PC-3 (cell line): ENCODE data around the gene VSIR. TPM values are rescaled to one million over a fixed set of nuclear protein-coding genes. Genes with fewer than 3 reads are reported as not detected.

Experiments used
- ATAC-seq: fragments of 200-7000 bp; cut with Tn5 transposase; 2 replicates; pipeline ENCODE4 v1.9.1; 2020; ENCODE audit warnings: mild to moderate bottlenecking, moderate library complexity
- BruUV-seq: library from RNA; stranded (reverse); fragments of 400-500 nt; replicated peaks from 2 replicates; lab custom pipeline; 2021; lab: Mats Ljungman, UMichigan
- CTCF ChIA-PET: fragments of 300-600 bp; sonication (Branson Sonifier 250); formaldehyde crosslinking; loops from one replicate; lab custom pipeline; 2022; ENCODE audit warnings: antibody characterized with exemption; lab: Charles Lee
- POLR2A ChIA-PET: fragments of 300-600 bp; sonication (Branson Sonifier 250); formaldehyde crosslinking; loops from one replicate; lab custom pipeline; 2022; ENCODE audit warnings: antibody characterized with exemption; ENCODE audit not compliant: unreplicated experiment; lab: Charles Lee
- DNase-seq: peaks from one replicate; pipeline ENCODE4 v3.0.0-alpha.2; 2015
- H2AFZ ChIP-seq: fragments of 300-600 bp; sonication (generic); 2 replicates; pipeline ENCODE4 v1.6.0; 2016; ENCODE audit warnings: antibody characterized with exemption, low read length
- H3F3A ChIP-seq: fragments of 300-600 bp; sonication (generic); one replicate; pipeline ENCODE4 v1.6.0; 2017; ENCODE audit warnings: antibody characterized with exemption, low read length, control low read depth, mild to moderate bottlenecking; ENCODE audit not compliant: unreplicated experiment
- H3K27ac ChIP-seq: fragments of 300-600 bp; sonication (generic); 2 replicates; pipeline ENCODE4 v1.5.1; 2016; ENCODE audit warnings: mild to moderate bottlenecking, low read length
- H3K27me3 ChIP-seq: fragments of 300-600 bp; sonication (generic); 2 replicates; pipeline ENCODE4 v1.6.1; 2016; ENCODE audit warnings: low read length, mixed read lengths
- H3K36me3 ChIP-seq: fragments of 300-600 bp; sonication (generic); 2 replicates; pipeline ENCODE4 v1.6.1; 2016; ENCODE audit warnings: low read depth, mixed run types, low read length, mixed read lengths
- H3K4me1 ChIP-seq: fragments of 300-600 bp; sonication (generic); 2 replicates; pipeline ENCODE4 v1.5.1; 2016; ENCODE audit warnings: low read length; ENCODE audit not compliant: insufficient read depth
- H3K4me2 ChIP-seq: fragments of 300-600 bp; sonication (generic); 2 replicates; pipeline ENCODE4 v1.6.0; 2016; ENCODE audit warnings: low read length
- H3K4me3 ChIP-seq: fragments of 300-600 bp; sonication (generic); 2 replicates; pipeline ENCODE4 v1.5.1; 2016; ENCODE audit warnings: mild to moderate bottlenecking, low read length, mixed read lengths
- H3K79me2 ChIP-seq: fragments of 300-600 bp; sonication (generic); 2 replicates; pipeline ENCODE4 v1.6.1; 2017; ENCODE audit warnings: low read length, mixed read lengths
- H3K9ac ChIP-seq: fragments of 300-600 bp; sonication (generic); 2 replicates; pipeline ENCODE4 v1.6.0; 2016; ENCODE audit warnings: mild to moderate bottlenecking, low read length
- H3K9me2 ChIP-seq: fragments of 300-600 bp; sonication (generic); replicated peaks from 2 replicates; pipeline ENCODE4 v1.6.1; 2016; ENCODE audit warnings: mixed run types, low read length, mixed read lengths
- H3K9me3 ChIP-seq: fragments of 300-600 bp; sonication (generic); 2 replicates; pipeline ENCODE4 v1.6.1; 2016; ENCODE audit warnings: low read length, mixed read lengths
- H4K20me1 ChIP-seq: fragments of 300-600 bp; sonication (generic); 2 replicates; pipeline ENCODE4 v1.6.1; 2016; ENCODE audit warnings: low read length, mixed read lengths
- CTCF ChIP-seq: fragments of 300-600 bp; sonication (generic); conservative IDR thresholded peaks from 2 replicates; pipeline ENCODE4 v1.5.1; 2017; ENCODE audit warnings: antibody characterized with exemption, low read depth, mild to moderate bottlenecking, low read length
- EZH2 ChIP-seq: fragments of 300-600 bp; sonication (generic); IDR thresholded peaks from one replicate; pipeline ENCODE4 v1.6.1; 2017; ENCODE audit warnings: antibody characterized with exemption, mild to moderate bottlenecking, low read length; ENCODE audit not compliant: unreplicated experiment
- EZH2phosphoT487 ChIP-seq: fragments of 300-600 bp; sonication (generic); IDR thresholded peaks from 2 replicates; pipeline ENCODE4 v1.6.1; 2018; ENCODE audit warnings: mild to moderate bottlenecking, antibody characterized with exemption, low read length, borderline replicate concordance
- intact Hi-C: fragments of 100-400 bp; cut with micrococcal nuclease; formaldehyde crosslinking; loops from 2 replicates; pipeline ENCODE4 v1.9.0; 2023
- total RNA-seq: library from RNA; depleted of rRNA; stranded (reverse); fragments of >200 nt; gene quantifications from 2 replicates; pipeline ENCODE4 v1.2.3, GENCODE V29; 2014

The VSIR gene
- total RNA-seq, 1 experiment from 2014 or later, result 14.1 TPM

GRCh38 chr10:71807557-71808510 is 34.5 kb upstream of the VSIR start:
- no peak for DNase-seq
- ATAC-seq, result no peak
- POLR2A ChIA-PET, result no interaction called here

GRCh38 chr10:71806704-71807556 is 33.6 kb upstream of the VSIR start:
- no peaks in the 10 kb centered on the region for H3K79me2 ChIP-seq
- H3K27ac ChIP-seq, result no peak overlapping the region
- no peak overlapping the region for H2AFZ ChIP-seq
- no peaks in the 10 kb centered on the region for H3F3A ChIP-seq
- BruUV-seq, result no TSS peak
- H3K4me2 ChIP-seq, result no peak overlapping the region
- H3K9ac ChIP-seq, result no peak overlapping the region
- no peaks in the 10 kb centered on the region for H3K27me3 ChIP-seq
- H4K20me1 ChIP-seq, result no peaks in the 10 kb centered on the region
- H3K4me1 ChIP-seq, result no peaks in the 10 kb centered on the region
- POLR2A ChIA-PET, result no interaction called here
- no peaks in the 10 kb centered on the region for H3K9me3 ChIP-seq
- intact Hi-C loops, result no loop called here
- TF ChIP-seq EZH2phosphoT487, result no peak
- no peak for TF ChIP-seq CTCF
- no peak for TF ChIP-seq EZH2
- H3K4me3 ChIP-seq, result no peak overlapping the region
- CTCF ChIA-PET, result interaction anchor here (0.6 kb wide), 1 partner anchor 34 kb away, joined by 5 read pairs; no protein-coding TSS in a partner anchor
- ATAC-seq, result no peak
- no peaks in the 10 kb centered on the region for H3K36me3 ChIP-seq
- no peak for DNase-seq
- H3K9me2 ChIP-seq, result no peaks in the 10 kb centered on the region

More at GRCh38 chr10:71807557-71808510, 34.5 kb upstream of the VSIR start:
- Histone ChIP-seq H3K9ac (no peak overlapping the region), H4K20me1 (no peaks in the 10 kb centered on the region), H3K36me3 (no peaks in the 10 kb centered on the region), H3K27ac (no peak overlapping the region), H3K27me3 (no peaks in the 10 kb centered on the region), H3F3A (no peaks in the 10 kb centered on the region), H3K79me2 (no peaks in the 10 kb centered on the region), H3K4me3 (no peak overlapping the region), H3K4me2 (no peak overlapping the region), H3K9me2 (no peaks in the 10 kb centered on the region), H3K9me3 (no peaks in the 10 kb centered on the region), H2AFZ (no peak overlapping the region), H3K4me1 (no peaks in the 10 kb centered on the region)
- no TSS peak for BruUV-seq
- TF ChIP-seq EZH2phosphoT487 (no peak), CTCF (no peak), EZH2 (no peak)
- intact Hi-C loops, result no loop called here
- CTCF ChIA-PET, result no interaction called here
